Activated CD8-positive, alpha-beta T cell treated with anti-CD3 and anti-CD28 coated beads, Interleukin-2, amount 10 ng/mL, durations not matched to agents 7 days and 5 days (primary cell): ENCODE measurements around the gene PSG5. TPM values are rescaled to one million over a fixed set of nuclear protein-coding genes. Genes with fewer than 3 reads are reported as not detected.
"Not testable (repeated sequence)": the region's sequence is repeated elsewhere in the genome, so short reads cannot be mapped to it uniquely, and the experiment has no call there.

ENCODE experiments used
- ATAC-seq: fragments of 150-1000 bp; cut with Tn5 transposase; one replicate; pipeline ENCODE4 v1.10.0; 2021; ENCODE audit warnings: moderate library complexity
- CTCF ChIA-PET: fragments of 350-600 bp; sonication (Branson Sonifier 250); formaldehyde crosslinking; loops from one replicate; lab custom pipeline; 2021; ENCODE audit warnings: antibody characterized with exemption; lab: Charles Lee
- POLR2A ChIA-PET: fragments of 350-600 bp; sonication (Branson Sonifier 250); formaldehyde crosslinking; loops from one replicate; lab custom pipeline; 2021; ENCODE audit warnings: antibody characterized with exemption; lab: Charles Lee
- DNase-seq: peaks from one replicate; pipeline ENCODE4 v3.0.0-alpha.2; 2020
- H3K27ac Mint-ChIP-seq: one replicate; pipeline ENCODE4 v1.8.0; 2021; ENCODE audit warnings: mild to moderate bottlenecking, mixed read lengths
- H3K27me3 Mint-ChIP-seq: one replicate; pipeline ENCODE4 v1.8.0; 2021; ENCODE audit warnings: low read depth, mixed read lengths
- H3K36me3 Mint-ChIP-seq: one replicate; pipeline ENCODE4 v1.8.0; 2021; ENCODE audit warnings: low read depth, mixed read lengths
- H3K4me1 Mint-ChIP-seq: one replicate; pipeline ENCODE4 v1.8.0; 2021; ENCODE audit warnings: low read depth, mixed read lengths
- H3K4me3 Mint-ChIP-seq: one replicate; pipeline ENCODE4 v1.8.0; 2021; ENCODE audit warnings: mild to moderate bottlenecking, mixed read lengths
- H3K9me3 Mint-ChIP-seq: one replicate; pipeline ENCODE4 v1.8.0; 2022; ENCODE audit warnings: mixed read lengths; ENCODE audit not compliant: insufficient read depth
- total RNA-seq, 2 experiments: library from RNA; stranded (reverse); gene quantifications; one replicate each; pipeline ENCODE4 v1.2.3, GENCODE V29; 2021

The PSG5 gene
- total RNA-seq, 2 experiments from 2014 or later, result not detected

DNA sequence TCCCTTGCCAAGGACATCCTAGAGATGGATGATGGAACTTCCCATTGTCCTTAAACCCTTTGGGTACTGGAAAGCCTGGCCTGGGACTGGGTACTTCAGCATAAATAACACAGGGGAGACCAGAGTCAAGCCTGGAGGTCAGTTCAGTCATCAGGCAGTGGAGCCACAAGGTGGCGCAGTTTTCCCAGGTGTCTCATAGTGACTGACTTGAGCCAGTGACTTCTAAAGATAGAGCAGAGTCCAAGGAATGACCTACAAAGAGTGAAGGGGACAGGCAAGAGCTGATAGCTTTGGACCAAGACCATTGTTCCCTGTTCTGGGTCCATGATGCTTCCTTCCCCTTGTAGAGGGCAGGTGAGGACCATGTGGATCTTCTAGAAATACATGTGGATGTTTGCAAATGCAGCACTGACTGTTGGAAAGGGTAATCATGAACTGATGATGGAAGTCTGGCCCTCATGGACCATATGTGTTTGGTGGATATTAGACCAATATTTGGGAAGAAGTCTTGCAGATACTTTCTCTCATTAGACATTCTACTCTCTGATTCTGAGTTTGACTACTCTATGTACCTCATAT lies 6.7 kb downstream of the PSG5 start:
- POLR2A ChIA-PET, H3K27ac Mint-ChIP-seq, H3K27me3 Mint-ChIP-seq, CTCF ChIA-PET, DNase-seq, H3K4me1 Mint-ChIP-seq, ATAC-seq, H3K36me3 Mint-ChIP-seq, H3K9me3 Mint-ChIP-seq, H3K4me3 Mint-ChIP-seq: not testable (repeated sequence)

DNA sequence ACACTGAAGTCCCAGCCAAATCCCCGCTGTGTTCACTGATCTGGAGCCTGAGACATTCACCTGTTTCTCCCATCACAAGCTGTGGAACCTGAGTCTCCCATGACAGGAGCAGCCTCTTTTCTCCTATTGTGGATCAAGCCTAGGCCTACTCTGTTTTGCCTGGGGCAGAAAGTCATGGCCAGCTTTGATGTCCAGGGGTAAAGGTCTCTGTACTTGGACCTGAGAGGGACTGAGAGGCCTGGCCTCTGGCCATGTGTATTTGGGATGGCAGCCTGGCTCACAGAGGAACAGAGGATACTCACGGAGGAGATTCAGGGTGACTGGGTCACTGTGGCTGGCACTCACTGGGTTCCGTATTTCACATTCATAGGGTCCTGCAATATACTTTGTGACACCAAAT lies 7.8 kb downstream of the PSG5 start:
- H3K27ac Mint-ChIP-seq, DNase-seq, ATAC-seq, H3K27me3 Mint-ChIP-seq, H3K9me3 Mint-ChIP-seq, POLR2A ChIA-PET, H3K4me3 Mint-ChIP-seq, CTCF ChIA-PET, H3K4me1 Mint-ChIP-seq, H3K36me3 Mint-ChIP-seq: not testable (repeated sequence)

DNA sequence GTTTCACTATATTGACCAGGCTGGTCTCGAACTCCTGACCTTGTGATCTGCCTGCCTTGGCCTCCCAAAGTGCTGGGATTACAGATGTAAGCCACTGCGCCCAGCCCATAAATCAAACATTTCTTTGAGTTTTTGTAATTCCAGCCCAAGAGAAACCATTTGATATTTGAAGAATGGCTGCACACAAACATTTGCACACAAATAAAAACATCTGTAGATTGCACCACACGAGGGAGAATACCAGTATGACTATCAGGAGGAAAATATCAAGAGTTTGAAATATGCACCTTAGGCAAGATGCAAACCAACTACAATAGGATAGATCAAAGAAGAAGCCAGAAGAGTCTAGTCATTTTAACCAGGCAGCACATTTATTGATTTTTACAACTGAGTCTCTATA lies 20.4 kb downstream of the PSG5 start:
- H3K4me3 Mint-ChIP-seq, ATAC-seq, H3K27me3 Mint-ChIP-seq, H3K9me3 Mint-ChIP-seq, H3K27ac Mint-ChIP-seq, CTCF ChIA-PET, H3K36me3 Mint-ChIP-seq, H3K4me1 Mint-ChIP-seq, DNase-seq, POLR2A ChIA-PET: not testable (repeated sequence)

DNA sequence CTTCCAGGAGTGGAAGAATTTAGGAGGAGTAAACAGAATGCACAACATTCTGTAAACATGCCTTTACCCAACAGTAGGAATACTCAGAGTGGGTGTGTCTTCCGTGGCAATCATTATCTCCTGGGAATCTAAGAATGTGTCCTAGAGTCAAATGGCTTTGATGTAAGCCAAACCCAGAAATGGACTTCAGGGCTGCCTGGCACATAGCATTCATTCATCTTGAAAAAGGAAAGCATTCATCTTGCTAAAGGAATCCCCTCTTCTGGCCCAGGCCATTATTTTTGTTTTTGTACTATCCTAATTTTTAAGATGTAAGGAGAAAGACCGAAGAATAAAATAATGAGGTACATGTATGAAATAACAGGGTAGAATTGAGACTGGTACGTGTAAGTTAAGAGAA lies 23.2 kb downstream of the PSG5 start:
- H3K36me3 Mint-ChIP-seq, ATAC-seq, H3K4me3 Mint-ChIP-seq, H3K4me1 Mint-ChIP-seq, H3K9me3 Mint-ChIP-seq, H3K27me3 Mint-ChIP-seq, CTCF ChIA-PET, POLR2A ChIA-PET, DNase-seq, H3K27ac Mint-ChIP-seq: not testable (repeated sequence)

DNA sequence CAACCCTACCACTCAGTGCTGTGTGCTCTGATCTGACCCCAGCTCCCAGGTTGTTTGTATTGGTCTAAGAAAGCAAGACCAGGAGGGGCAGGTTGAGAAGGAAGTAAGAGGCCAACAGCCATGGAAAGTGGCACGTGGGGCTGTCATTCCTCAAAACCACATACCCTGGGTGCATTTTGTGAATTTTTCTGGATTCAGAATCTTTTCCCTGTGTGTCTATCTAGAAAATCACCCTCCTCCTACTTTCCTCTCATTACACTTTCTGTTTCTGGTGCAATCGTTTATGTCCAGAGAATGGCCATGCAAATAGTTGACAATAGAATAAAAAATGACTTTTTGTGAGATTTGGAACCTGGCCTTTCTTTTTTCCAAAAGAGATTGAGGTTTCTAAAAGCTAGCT lies 24.1 kb downstream of the PSG5 start:
- POLR2A ChIA-PET, result interaction anchor here (0.6 kb wide), 1 partner anchor 12 kb away, joined by 3 read pairs; no protein-coding TSS in a partner anchor
- CTCF ChIA-PET, H3K36me3 Mint-ChIP-seq, H3K4me3 Mint-ChIP-seq, H3K27ac Mint-ChIP-seq, H3K4me1 Mint-ChIP-seq, DNase-seq, H3K27me3 Mint-ChIP-seq, ATAC-seq, H3K9me3 Mint-ChIP-seq: not testable (repeated sequence)

DNA sequence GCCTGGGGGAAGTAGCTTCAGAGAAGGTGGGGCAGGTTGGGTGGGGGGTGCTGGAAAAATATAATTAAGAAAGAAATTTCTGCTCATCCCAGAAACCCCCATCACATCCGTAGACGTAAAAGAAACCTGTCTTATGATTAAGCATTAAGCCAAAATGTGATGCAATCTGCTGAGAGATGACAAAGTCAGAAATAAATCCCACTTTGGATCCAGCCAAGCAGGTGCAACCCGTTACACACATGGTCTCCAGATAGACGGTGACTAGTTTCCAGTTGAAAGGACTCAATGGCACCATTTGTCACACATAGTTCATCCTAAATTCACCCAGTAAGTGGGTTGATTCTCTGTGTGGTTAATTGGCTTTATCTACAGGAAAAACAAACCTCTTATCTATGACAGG lies 34.1 kb downstream of the PSG5 start:
- Mint-ChIP-seq H3K27me3 (no peaks in the 10 kb centered on the region), H3K36me3 (no peaks in the 10 kb centered on the region), H3K4me3 (no peak overlapping the region), H3K27ac (no peak overlapping the region), H3K4me1 (no peaks in the 10 kb centered on the region), H3K9me3 (no peaks in the 10 kb centered on the region)
- no peak for DNase-seq
- POLR2A ChIA-PET, result no interaction called here
- CTCF ChIA-PET, result no interaction called here
- no peak for ATAC-seq

DNA sequence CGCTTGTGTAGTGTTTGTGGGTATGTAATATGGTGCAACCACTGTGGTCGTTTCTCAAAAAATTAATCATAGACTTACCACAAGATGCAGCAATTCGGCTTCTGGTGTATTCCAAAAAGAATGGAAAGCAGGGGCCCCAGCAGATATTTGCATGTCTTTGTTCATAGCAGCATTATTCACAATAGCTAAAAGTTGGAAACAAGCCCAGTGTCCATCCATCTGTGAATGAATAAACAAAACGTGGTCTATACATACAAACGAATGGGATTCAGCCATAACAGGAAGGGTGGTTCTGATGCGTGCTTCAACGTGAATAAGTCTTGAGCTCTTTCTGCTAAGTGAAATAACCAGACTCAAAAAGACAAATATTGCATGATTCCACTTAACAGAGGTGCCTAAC lies 36.5 kb downstream of the PSG5 start:
- H3K9me3 Mint-ChIP-seq, H3K36me3 Mint-ChIP-seq, H3K4me3 Mint-ChIP-seq, H3K27me3 Mint-ChIP-seq, CTCF ChIA-PET, DNase-seq, POLR2A ChIA-PET, ATAC-seq, H3K27ac Mint-ChIP-seq, H3K4me1 Mint-ChIP-seq: not testable (repeated sequence)

DNA sequence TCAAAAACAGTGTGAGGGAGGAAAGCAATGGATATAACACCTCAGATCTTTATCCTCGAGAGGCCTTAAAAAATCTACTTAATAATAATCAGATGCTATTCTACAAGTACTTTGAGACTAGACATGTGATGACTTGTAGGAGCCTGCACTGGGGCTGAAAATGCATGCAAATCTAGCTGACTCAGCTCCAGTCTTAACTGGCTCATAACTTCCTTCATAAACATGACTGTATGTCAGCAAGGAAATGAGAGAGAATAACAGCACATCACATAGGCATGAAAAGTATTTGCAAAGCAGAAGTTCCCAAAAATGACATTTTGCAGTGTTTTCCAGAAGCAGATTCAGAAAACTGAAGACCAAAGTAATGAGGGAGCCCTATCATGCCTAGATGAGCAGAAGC lies 38.1 kb downstream of the PSG5 start:
- H3K27ac Mint-ChIP-seq, result no peak overlapping the region

DNA sequence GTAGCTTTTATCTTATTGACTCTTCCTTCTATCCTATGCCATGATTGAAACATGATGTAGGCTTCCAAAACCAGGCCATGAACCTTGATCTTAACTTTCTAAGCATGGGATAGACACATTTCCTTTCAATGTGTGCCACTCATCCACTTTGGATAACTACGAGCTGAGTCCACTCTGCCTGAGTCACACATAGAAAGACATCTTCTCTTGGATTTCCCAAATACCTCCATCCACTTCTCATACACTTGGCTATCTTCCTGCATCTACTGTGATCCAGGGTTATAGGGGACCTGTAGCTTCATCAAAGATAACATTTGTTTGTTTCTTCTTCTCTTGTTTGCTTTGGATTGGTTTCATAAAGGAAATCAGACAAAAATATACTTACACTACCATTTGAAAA lies 44.6 kb downstream of the PSG5 start:
- H3K27me3 Mint-ChIP-seq, H3K36me3 Mint-ChIP-seq, H3K27ac Mint-ChIP-seq, H3K4me3 Mint-ChIP-seq, ATAC-seq, CTCF ChIA-PET, DNase-seq, H3K4me1 Mint-ChIP-seq, H3K9me3 Mint-ChIP-seq, POLR2A ChIA-PET: not testable (repeated sequence)

More for the DNA sequence above, 38.1 kb downstream of the PSG5 start:
- DNase-seq, result no peak
- no peaks in the 10 kb centered on the region for H3K27me3 Mint-ChIP-seq
- H3K36me3 Mint-ChIP-seq, result no peaks in the 10 kb centered on the region
- no peak for ATAC-seq
- H3K4me3 Mint-ChIP-seq, result no peak overlapping the region
- no peaks in the 10 kb centered on the region for H3K4me1 Mint-ChIP-seq
- POLR2A ChIA-PET, result no interaction called here
- no peaks in the 10 kb centered on the region for H3K9me3 Mint-ChIP-seq
- CTCF ChIA-PET, result no interaction called here

DNA sequence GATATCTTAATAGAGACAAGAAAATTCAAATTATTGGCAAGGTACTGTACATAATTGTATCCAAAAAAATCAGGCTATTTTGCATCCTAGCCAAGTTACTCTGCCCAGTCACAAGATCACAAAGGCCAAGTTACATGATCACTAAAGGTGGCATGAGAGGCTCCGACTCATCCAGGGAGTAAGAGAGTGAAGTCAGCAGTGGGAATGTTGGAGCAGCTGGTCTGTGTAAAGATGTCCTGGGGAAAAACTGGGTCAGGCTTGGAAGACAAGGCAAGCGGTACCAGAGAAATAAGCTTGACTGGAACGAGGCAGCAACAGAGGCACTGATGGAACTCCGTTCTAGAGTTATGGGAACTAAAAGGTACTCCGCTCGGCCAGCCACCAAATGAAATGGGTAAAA lies 53.6 kb downstream of the PSG5 start:
- CTCF ChIA-PET, result no interaction called here
- ATAC-seq (no peak), DNase-seq (no peak)
- Mint-ChIP-seq H3K9me3 (no peaks in the 10 kb centered on the region), H3K27me3 (no peaks in the 10 kb centered on the region), H3K4me1 (no peaks in the 10 kb centered on the region), H3K36me3 (no peaks in the 10 kb centered on the region), H3K27ac (no peak overlapping the region), H3K4me3 (no peak overlapping the region)
- POLR2A ChIA-PET, result no interaction called here

DNA sequence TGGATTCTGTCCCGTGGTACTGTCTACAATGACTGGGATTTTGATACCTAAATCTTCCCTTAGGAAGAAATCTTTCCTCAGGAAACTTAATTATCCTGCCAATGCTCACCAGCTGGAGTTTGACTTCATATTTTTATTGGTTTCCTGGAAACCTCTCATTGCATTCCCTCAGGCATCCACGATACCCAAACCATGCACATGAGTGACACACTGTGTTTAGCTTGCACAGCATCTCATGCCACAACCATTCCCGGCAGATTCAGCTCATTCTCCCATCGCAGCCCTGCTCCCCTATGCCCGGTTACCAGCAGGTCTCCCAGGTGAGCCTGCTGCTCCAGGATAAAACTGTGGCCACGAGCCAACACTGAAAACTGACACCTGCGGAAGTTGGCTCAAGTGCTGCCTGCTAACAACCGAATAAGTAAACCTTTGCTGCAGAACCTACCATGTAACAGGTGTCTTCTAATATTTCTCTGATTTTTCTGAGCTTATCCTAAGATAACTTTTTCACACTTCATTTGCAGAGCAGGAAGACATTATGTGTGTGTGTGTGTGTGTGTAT lies 55.0 kb downstream of the PSG5 start:
- H3K4me3 Mint-ChIP-seq, ATAC-seq, H3K27ac Mint-ChIP-seq, H3K4me1 Mint-ChIP-seq, H3K36me3 Mint-ChIP-seq, POLR2A ChIA-PET, CTCF ChIA-PET, H3K27me3 Mint-ChIP-seq, H3K9me3 Mint-ChIP-seq, DNase-seq: not testable (repeated sequence)

DNA sequence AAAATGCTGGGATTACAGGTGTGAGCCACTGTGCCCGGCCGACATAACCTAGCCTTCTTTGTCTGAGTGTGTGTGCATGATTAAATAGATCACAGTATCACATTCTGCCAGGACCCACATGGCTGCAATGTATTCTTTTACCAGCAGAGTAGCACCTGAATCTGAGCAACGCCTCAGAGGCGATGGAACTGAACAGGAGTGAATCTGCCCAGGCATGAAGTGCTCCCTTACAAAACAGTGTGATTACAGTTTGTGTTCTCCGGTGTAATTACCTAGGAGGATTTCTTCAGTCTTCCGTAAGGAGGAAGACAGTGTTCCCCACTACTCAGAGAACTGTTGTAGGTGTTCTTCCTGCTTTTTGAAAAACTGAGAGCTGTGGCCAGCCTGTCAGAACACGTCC lies 57.1 kb downstream of the PSG5 start:
- H3K27ac Mint-ChIP-seq, H3K27me3 Mint-ChIP-seq, CTCF ChIA-PET, H3K9me3 Mint-ChIP-seq, ATAC-seq, H3K36me3 Mint-ChIP-seq, H3K4me1 Mint-ChIP-seq, DNase-seq, POLR2A ChIA-PET, H3K4me3 Mint-ChIP-seq: not testable (repeated sequence)

DNA sequence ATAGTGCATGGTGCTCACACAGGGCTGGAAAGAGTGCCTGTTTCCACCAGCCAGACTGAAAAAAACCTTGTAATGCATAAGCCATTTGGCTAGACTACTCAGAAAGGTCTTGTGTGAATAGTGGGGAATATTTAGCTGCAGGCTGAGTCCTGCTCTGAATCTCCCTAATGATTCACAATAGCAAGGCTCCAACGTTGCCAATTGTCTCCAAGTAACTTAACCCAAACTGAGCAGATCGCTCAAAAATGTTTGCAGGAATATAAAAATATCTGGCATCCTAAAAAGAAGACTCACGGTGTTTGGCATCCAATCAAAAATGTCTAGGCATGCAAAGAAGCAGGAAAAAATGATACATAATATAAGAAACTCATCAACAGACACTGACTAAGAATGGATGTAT lies 59.0 kb downstream of the PSG5 start:
- H3K27me3 Mint-ChIP-seq, DNase-seq, H3K27ac Mint-ChIP-seq, POLR2A ChIA-PET, H3K4me3 Mint-ChIP-seq, H3K36me3 Mint-ChIP-seq, ATAC-seq, H3K9me3 Mint-ChIP-seq, CTCF ChIA-PET, H3K4me1 Mint-ChIP-seq: not testable (repeated sequence)
